CD1c-positive myeloid dendritic cell (primary cell): ENCODE results near the gene GUCD1.
A peak's percentile ranks its signal among the peaks of the same experiment; 100 is the strongest.

Experiments used
- DNase-seq: peaks from one replicate; pipeline ENCODE4 v3.0.0-alpha.2; 2016; ENCODE audit errors: extremely low spot score

GUCD1 gene

GRCh38 chr22:24529898-24530297, 25.0 kb downstream of the GUCD1 start:
- no peak for DNase-seq

GRCh38 chr22:24526191-24526590, 28.7 kb downstream of the GUCD1 start:
- no peak for DNase-seq

- peak; percentile 87 for DNase-seq
Observed at GRCh38 chr22:24525416-24526037, 29.4 kb downstream of the GUCD1 start.

- DNase-seq, result no peak
Observed at GRCh38 chr22:24523873-24524272, 31.1 kb downstream of the GUCD1 start.

DNA sequence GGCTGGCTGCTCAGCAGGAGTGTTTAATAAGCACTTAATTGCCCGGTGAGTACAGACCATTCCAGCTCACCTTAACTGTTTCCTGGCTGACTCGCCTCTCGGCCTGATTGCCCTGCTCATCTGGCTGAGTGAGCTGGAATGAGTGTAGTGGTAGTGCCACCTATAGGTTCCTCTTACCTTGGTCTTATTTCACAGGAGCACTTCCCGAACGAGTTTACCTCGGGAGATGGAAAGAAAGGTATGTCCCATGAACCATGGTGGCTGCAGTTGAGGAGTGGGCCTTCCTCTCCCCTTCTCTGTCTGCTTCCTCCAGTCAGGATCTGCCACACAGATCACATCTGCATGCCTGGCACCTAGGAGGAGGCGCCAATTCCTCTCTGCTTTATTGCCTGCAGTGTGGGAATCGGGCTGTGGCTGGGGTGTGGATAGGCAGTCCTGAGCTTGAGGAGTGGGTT, 33.1 kb downstream of the GUCD1 start:
- DNase-seq, result peak; percentile 34

DNA sequence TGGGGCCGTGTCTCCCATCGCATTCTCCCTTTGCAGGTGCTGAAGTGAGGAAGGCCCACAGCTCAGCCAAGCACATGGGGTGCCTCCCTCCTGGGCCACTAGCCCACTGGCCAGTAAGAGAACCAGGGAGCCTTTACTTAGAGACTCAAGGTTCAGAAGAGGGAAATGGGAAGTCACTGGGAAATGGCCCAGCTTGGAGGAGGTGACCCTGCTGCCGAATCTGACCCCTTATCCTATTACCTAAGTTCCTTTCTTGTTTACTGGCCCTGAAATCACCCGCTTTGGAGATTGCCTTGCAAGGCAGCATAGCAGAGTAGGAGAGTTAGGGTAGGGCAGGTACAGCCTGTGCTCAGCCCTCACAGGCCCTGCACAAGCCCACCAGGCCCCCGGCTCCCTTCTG, 35.4 kb downstream of the GUCD1 start:
- DNase-seq, result peak; percentile 32

DNA sequence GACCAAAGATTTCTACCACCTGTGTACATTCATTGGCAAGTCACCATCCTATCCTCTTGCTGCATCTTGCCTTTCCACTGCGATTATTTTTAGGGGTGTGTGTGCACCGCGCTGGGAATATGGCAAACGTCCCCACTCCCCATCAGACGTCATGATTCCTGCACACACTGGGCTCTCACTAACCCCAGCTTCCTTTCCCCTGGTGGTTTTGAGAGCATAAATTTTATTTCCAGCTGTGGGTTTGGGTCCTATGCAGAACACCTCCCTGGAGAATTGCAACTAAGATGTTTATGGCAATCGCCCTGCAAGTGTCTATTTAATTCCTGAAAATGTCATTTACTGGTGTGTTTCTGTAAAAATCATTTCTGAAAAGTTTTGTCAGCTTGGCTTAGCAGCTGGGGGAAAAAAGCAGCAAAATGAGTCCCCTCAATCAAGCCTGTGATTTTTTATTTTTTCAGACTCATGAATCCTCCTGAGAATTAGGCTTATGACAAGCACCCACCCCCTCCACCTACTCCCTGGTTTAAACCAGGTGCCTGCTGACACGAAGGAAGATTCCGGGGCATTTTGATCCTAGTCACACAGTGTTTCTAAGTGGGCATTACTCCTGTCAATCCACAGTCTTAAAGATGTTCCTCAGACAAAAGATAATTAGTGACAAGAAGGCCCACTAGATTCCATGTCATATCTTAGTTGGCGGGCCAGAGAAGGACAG, 36.0 kb downstream of the GUCD1 start:
- no peak for DNase-seq

GRCh38 chr22:24518228-24518627, 36.7 kb downstream of the GUCD1 start:
- no peak for DNase-seq

DNA sequence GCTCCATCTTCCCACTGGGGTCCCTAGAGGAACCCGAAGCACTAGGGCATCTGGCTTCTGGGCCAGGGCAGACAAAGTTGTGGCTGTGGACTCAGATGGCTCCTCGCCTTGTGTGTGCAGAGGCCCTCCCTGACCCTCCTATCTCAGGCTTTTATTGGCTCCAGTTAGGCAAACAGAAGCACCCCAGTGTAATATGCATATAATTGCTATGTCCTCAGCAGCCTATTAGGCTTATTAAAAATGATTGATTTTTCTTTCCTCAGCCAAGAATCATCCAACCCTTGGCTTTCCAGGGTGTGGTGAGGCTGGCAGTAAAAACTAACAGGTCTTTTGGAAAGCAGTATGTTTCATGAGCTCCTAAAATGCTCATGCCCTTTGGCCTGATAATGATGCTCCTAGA, 37.5 kb downstream of the GUCD1 start:
- DNase-seq, result no peak

DNA sequence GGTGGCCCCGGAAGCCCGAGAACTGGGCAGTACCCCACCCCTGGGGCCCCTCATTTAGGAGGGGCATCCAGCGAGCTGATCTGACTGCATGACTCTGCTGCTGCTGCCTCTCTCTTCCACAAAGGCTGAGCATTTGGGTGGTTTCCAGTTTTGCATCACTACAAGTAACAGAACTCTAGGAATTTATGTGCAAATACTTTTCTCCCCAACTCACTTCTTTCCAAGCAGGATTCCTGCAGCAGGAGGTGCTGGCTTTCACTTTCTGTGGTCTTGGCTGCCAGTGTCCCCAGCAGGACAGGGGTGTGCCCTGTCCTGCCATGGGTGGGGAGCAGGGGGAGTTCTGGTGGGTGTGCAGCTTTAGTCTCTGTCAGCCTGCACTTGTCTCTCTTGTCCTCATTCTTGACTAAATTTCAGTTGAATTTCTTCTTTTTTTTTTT, 38.6 kb downstream of the GUCD1 start:
- DNase-seq, result peak; percentile 62

GRCh38 chr22:24515027-24515338, 40.0 kb downstream of the GUCD1 start:
- no peak for DNase-seq

DNA sequence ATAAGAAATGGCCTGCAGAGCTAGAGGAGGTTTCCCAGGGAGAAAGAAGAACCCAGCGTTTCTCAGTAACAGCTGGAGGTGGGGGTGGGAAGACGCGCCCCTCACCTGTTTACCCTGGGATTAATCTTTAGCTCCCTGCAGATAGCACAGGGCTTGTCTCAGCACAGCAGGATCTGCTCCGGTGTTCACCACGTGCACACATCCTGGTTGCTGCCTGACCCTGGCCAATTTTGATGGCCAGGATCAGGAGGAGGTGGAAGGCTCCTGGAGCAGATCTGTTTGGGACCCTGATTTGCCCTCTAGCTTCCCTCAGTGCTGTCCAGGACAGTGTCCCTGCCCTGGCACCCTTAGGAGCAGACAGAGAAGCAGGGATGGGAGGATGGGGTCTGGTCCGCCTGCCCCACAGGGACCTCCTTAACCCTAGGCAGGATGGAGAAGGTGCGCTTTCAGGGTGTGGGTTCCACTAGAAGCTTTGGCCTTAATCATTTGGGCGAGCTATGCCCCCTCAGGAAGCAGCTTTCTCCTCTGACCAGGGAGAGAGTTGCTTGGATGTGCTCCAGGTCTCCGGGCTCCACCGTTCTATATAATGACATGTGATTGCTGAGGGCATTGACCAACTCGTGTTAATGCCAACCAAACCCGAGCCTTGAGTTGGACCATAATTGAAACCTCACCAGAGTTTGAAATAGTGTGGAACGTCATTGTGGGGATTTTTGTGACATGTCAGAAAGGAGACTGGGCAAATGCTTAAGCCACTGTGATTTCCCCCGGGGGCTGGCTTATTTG, 40.5 kb downstream of the GUCD1 start:
- no peak for DNase-seq

DNA sequence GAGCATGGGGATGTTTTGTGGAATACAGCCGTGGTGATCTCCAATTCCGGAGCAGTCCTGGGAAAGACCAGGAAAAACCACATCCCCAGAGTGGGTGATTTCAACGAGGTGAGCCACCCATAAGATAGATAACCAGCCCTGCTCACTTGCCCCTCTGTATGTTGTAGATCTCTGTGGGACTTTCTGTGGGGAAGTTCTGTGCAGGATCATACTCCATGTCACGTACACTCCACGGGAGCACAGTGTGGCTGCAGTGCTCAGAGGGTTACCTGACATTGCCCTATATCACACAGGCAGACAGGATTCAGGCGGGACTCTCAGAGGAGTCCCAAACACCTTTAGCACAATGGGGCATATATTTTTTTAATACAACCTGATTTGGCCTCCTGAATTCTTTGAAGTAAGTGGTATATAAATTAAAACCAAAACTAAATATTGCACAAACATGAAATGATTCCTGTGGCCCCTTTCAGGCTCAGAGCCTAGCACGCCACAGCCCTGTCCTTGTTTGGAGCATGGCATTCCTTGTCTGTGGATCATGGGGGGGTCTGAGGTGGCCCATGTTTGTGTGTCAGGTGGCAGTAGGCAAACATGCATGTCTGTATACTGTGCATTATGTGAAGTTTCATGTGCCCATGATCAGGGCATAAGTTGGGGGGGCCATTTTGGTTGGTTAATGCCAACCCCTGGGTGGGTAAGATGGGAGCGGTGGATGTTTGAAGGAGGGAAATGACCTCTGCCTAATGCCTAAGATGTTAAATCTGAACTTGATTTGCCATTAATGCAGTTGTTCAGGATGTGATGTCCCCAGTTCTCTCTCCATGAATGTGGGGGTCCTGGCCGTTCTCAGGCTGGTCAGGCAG, 41.3 kb downstream of the GUCD1 start:
- DNase-seq, result no peak

GRCh38 chr22:24512043-24512442, 42.9 kb downstream of the GUCD1 start:
- DNase-seq, result peak; percentile 70

- peak; percentile 74 for DNase-seq
Observed at GRCh38 chr22:24510637-24511625, 44.0 kb downstream of the GUCD1 start.

DNA sequence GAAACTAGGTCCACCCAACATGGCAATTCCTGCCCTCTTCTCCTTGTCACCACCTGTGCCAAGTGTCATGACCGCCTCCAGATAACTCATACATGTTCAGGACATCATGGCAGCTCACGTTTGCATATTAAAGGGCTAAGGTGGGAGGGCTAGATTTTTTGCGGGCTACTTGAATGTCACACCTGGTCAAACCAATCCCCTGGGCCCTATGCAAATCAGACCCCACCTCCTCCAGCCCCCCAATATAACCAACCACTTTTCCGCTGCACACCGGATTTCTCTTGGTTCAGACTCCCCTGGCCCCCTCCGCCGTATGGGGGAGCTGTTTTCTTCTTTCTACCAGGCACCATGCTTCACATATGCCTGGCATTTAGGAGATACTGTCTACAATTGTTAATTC, 47.2 kb downstream of the GUCD1 start:
- DNase-seq, result no peak

DNA sequence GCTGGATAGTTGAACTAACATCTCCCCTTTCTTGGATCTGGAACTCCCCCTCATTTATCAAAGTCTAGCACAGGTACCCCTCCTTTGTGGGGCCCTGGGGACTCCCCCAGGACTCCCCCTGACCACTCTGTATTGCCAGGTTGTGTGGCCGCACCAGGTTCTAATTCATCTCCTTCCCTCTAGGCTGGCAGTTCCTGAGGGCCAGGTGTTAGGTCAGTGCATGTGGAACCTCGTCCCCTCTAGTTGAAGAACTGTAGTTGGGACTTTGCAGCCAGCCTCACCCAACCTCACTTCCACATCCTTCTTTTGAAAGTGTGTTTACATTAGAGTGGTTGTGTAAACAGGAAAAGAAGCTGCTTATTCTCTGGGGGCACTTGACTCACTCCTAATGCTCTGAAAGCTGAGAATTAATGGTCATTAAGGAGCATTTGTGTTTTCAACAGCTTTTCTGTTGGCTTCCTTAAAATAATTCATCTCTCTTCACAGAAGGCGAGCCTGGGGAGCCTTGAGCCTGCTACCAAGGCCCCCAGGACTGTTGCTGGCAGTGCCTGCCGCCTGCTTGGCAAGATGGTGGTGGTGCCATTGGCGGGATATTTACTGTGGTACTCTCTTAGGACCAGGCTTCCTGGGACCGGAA, 48.0 kb downstream of the GUCD1 start:
- peak; percentile 63 for DNase-seq

- DNase-seq, result no peak
Observed at GRCh38 chr22:24504956-24505736, 49.8 kb downstream of the GUCD1 start.

DNA sequence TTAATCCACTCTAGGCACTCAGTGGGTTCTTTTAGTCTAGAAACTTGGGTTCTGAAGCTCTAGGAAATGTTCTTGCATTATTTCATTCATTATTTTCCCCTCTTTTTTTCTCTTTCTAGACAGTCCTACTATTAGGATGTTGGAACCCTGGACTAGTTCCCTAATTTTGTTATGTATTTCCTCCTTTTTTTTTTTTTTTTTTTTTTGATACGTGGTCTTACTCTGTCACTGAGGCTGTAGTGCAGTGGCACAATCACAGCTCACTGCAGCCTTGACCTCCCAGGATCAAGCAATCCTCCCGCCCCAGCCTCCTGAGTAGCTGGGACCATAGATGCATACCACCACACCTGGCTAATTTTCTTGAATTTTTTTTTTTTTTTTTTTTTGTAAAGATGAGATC, 50.4 kb downstream of the GUCD1 start:
- peak; percentile 48 for DNase-seq
